Measurements from ENCODE around the gene DLGAP4.

- no peak for TF ChIP-seq CTCF (IDR thresholded peaks at IDR 0.05)
- no peak for TF ChIP-seq ZFX (IDR thresholded peaks at IDR 0.05; ENCODE audit: borderline replicate concordance)
Observed at GRCh38 chr20:36523341-36523740, 217.2 kb downstream of the DLGAP4 start.
